Stimulated activated CD4-positive, alpha-beta T cell treated with anti-CD3 and anti-CD28 coated beads, Interleukin-1b, Interleukin-23, amount 100 ng/mL, for 4 hours (primary cell): ENCODE measurements around the gene TENM4.

ENCODE experiments used
- DNase-seq, 2 donors: peaks; one replicate each; pipeline ENCODE4 v3.0.0-alpha.2; 2020; ENCODE audit warnings: low read depth in 2 of 2

The TENM4 gene

DNA sequence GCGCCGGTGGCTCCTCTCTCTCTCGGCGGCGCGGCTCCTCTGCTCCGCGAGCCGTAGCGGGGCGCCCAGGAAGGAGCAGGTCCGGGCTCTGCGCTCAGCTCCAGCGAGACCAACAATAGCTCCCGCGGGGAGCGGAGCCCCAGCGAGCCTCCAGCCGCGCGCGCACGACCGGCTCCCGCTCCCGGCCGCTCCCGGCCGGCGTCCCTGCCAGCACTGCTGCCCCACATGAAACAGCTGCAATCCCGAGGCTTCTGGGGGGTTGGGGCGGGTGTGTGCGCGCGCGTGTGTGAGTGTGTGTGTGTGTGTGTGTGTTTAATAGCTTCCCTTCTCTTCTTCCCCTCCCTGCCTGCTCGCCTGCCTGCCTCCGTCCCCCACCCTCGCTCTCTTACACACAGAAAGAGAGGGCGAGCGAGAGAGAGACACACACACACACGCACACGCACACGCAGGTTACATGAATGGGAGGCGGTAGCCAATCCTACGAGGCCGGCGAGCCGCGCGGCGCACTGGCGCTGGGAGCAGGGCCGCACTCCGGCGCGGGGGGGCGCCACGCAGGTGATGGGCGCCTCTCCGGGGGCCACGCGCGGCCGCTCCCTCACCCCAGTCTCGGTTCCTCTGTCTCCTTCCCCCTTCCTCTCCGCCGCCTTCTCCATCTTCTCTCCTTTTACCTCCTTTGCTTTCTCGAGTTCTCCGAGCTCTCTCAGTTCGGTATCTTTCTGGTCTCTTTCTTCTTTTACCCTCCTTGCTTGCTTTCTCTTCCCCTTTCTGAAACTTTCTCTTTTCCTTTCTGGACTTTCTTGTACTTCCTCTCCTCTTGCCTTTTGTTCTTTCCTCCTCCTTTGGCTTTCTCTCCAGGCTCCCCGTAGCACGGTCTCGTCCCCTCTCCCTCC lies at the start of gene TENM4:
Gene TENM4, minus strand, starts transcription at position 460 of the 890 bp plus-strand sequence. CDS start 371,086 bp downstream, outside the sequence.
- no peak for DNase-seq

DNA sequence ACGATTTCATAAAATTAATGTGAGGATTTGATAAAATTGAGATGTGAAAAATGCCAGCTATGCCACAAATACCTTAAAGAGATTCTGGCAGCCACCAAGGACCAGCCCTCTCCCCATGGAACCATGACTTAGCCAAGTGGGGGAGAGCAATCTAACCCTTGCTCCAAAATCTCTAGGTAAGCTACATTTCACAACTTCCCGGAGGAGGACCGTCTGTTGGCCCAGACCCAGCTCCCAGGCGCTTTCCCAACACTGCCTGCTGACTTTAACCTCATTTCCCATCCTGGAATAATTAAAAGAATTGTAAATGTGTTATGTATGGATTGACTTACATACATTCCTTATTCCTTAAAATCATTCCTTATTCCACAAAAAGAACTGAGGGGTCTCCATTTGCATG lies 47.5 kb upstream of the TENM4 start:
- no peak for DNase-seq

DNA sequence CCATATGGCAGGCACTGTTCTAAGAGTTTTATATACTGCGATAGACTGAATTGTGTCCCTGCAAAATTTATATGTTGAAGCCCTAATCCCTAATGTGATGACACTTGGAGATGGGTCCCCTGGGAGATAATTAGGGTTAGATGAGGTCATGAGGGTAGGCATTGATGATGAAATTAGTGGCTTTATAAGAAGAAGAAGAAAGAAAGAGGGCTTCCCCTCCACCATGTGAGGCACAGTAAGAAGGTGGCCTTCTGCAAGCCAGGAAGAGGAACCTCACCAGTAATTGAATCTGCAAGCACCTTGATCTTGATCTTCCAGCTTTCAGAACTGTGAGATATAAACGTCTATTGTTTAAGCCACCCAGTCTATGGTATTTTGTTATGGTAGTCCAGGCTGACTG lies 46.6 kb upstream of the TENM4 start:
- no peak for DNase-seq

DNA sequence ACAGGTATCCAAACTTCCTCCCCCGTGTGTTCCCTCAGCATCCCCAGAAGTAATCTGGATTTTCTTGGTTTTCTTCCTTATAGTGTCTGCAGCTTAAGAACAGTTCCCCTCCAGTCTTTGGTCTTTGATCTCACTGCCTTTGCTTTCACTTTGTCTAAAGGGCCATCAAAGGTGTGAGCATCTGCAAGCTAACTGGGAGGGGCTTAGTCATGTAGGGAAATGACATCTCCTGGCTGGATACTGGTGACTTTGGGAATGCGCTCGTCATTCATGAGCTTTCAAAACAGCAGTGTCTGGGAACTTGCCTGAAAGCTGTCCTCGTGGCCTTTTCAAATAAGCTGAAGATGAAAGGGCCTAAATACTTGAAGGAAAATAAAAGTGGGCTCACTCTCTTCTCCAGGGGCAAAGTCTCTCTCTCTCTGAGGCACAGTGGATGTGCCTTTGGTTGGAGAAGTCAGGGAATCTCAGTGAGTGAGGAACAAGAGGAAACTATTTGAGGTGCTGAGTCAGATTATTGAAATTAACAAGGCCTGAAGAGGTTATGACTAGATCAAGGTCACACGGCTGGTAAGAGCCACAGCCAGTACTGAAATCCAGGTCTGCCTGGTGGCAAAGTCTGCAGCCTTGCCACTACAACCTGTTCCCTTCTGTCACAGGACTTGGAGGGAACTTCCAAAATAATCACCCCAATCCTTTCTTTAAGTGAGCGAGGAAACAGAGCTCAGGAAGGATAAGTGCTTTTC lies 45.6 kb upstream of the TENM4 start:
- DNase-seq: no peak

DNA sequence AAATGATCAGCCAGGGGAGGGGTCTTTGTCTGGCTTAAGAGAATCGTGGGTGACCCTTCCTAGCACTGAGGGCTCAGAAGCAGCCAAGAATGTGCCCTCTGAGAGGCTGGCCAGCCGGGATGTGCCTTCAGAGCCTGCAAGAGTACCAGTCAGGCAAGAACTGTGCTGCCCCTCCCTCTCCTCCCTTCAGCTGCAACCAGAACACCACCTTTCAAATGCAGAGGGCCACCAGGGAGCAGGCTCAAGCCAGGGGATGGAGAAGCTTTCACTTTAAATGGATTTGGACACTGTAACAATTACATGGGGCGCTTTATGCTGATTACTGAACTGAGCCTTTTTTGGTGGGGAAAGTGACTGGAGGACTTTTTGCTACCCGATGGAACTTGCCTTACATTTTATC lies 44.9 kb upstream of the TENM4 start:
- DNase-seq: no peak

DNA sequence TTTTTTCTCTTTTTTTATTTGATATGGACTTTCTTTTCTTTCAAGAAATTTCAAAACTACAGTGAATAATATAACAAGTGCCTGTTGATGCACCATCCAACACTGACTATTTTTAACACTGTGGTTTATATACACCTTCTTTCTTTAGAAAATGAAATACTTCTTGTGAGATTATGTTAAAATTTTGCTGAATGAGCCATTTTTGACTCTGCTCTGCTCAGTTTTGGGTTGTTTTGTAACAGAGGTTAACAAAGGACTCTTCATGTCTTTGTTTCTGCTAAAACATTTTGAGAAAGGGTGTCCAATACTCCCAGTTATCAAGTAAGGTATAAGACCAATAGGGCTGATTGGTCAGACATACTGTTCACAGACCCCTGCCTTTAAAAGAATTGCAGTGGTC lies 44.0 kb upstream of the TENM4 start:
- DNase-seq: no peak

DNA sequence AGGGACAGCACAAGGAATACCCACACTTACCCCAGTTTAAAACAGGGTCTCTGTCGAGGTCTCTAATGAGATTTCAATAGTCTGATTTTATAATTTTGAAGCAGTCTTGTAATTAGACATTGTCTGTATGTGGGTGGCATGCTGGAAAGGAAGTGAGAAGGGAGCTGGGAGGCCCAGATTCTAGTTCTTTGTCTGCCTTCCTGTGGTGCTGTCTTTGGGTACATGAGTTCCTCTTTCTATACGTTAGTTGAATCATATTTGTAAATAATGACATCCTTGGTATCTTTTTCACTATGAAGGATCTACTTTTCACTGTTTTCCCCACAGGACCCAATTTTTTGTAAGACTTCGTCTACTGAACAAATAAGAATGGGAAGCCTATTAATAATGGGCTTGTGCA lies 42.0 kb upstream of the TENM4 start:
- no peak for DNase-seq

DNA sequence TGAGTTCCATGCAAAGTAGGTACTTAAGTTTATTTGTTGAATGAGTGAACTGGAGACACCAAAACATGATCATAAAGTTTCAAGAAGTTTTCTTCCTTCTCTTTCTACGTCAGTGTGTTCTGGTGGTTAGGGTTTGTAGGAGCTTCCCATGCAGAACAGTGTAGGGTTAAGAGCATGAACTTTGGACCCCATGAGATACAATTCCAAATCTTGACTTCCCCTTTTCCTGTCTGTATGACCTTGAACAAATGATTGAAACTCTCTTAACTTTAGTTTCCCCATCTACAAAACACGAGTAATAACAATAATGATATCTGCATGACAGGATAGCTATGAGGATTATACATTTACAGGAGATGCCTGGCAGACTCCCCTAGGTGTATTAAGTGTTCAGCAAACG lies 41.0 kb upstream of the TENM4 start:
- DNase-seq: no peak

DNA sequence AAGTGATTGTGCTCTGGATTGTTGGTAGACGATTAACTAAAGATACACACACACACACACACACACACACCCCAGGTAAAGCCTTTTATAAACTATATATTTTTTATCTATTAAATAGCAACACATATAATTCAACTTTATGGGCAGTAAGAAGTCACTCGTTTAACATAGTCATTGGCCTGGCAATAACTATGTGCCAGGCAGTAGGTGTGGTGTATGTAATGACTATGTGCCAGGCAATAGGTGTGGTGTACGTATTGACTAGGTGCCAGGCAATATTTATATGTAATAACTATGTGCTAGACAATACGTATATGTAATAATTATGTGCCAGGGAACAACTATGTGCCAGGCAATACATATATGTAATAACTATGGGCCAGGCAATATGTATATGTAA lies 40.0 kb upstream of the TENM4 start:
- DNase-seq: no peak

DNA sequence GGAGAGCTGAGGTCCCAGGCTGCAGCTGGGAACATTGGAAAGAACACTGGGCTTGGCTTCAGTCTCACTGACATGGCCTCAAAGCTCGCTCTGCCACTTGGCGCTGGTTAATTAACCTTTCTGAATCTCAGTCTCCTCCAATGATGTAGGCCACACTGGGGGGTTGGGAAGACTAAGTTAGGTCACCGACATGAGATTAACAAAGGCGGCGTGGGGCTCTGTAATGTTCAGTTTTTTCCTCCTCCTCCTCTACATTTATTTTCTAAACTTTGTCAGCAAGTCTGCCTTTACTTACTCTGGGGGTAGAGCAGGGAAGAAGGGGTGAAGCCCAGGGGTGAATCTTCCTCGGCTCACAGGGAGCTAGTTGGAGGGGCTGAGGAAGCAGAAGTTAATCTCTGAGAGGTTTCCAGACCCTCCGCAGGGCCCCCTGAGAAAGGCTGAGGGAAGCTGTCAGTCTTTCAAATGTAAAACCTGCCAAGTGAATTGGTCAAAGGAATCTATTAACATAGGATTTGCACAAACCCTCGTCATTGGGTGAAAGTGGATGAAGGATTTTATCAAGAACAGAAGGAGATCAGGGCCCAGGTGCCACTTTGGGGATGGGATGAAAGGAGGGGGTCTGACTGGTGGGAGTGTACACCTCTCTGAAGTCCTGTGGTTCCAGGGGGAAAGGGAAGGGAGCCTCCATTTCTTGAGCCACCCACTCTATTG lies 32.1 kb upstream of the TENM4 start:
- no peak for DNase-seq

DNA sequence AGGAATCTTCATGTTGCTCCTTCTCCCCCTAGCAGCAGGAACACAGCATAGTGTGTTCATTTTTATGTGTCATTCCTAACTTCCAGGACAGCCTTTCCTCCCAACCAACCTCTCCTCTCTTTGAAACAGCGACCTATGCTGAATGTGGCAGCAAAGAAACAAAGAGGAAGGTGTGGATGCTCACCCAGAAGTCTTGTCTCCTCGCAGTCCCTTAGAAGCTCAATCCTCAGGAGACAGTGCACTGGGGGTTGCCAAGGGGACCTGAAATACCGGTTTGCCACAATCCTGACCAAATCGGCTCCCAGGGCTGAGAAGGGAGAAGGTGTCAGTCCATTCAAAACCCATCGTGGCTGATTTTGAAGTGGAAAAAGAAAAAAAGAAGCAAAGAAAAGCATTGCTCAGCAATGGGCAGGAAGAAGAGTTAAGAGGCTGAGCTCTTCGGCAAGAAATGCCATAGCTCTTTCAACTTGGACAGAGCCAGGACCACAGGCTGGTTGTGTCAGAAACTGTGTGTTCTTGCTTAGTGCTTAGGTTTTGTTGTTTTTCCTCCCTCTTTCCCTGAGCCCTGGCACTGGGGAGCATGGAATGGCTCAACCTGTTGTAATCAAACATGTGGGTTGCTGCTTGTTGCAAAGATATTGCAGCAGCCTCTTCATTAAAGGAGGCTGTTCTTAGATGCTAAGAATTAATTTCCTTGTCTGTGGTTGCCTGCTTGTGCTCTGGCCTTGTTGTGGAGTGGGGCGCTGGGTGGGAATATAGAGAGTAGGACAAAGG lies 30.4 kb upstream of the TENM4 start:
- no peak for DNase-seq

DNA sequence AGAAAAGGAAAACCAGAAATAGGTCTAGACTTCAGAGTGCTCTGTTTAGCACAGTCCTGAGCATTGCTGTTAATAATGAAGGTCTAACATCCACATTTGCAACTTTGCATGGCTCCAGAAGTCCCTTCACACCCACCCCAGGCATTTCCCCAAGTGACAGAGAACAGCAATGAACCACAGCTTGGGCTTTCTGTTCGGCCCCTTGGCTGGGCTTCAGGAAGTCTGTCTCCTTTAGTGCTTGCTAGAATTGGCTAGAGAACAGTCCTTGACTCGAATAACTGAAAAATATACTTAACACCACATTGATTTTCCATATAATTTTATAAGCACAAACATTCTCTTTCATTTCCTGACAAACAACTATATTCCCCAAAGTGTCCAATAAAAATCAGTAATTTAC lies 29.3 kb upstream of the TENM4 start:
- DNase-seq: no peak

DNA sequence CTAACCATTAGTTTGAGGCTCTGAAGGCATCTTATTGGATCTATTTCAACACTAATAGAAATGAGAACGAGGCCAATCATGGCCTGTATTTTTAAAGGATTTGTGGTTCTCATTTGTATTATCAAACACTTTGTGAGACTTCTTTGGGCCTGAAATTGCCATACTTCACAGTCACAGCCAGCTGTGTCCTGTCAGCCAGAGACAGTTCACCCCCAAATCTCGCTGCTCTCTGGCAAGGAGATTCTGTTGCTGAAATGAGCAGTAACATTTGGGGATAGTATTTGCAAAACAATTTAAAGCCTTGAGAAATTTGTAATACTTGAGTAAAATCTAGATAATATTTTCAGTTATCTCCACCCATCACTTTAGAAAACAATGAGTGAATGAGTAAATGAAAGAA lies 26.9 kb upstream of the TENM4 start:
- DNase-seq: no peak

DNA sequence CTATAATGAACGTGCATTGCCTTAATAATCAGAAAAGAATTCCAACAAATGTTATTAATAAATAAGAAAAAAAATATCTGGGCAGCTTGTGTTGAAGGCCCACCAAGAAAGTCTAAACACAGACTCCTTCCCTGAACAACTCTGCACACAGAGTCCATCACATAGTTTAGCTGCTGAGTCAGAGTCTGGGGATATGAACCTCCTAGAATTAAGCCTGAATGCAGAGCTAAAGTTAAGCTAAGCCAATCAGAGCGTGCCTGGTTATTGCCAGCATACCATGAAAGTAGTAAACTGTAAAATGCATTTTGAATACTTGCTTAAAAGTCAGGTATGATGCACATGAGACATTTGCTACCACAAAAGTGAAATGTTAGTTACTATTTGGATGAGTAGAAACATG lies 25.6 kb upstream of the TENM4 start:
- no peak for DNase-seq

DNA sequence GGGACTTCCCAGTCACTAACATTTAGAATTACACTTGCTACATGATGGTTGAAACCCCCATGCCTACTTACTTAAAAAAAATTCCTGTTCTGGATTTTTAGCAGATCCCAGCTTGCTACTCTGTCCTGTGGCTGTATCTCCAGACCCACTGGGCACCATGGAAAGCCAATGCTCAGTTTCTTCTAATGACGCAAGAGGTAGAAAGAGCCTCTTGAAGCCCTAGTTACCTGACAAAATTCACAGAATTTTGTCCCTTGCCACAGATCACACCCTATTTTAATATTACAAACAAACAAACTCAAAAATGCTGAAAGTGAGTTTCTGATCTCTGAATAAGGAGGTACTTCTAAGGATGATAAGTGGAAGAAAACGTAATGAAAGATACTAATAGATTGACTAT lies 24.3 kb upstream of the TENM4 start:
- DNase-seq: no peak

DNA sequence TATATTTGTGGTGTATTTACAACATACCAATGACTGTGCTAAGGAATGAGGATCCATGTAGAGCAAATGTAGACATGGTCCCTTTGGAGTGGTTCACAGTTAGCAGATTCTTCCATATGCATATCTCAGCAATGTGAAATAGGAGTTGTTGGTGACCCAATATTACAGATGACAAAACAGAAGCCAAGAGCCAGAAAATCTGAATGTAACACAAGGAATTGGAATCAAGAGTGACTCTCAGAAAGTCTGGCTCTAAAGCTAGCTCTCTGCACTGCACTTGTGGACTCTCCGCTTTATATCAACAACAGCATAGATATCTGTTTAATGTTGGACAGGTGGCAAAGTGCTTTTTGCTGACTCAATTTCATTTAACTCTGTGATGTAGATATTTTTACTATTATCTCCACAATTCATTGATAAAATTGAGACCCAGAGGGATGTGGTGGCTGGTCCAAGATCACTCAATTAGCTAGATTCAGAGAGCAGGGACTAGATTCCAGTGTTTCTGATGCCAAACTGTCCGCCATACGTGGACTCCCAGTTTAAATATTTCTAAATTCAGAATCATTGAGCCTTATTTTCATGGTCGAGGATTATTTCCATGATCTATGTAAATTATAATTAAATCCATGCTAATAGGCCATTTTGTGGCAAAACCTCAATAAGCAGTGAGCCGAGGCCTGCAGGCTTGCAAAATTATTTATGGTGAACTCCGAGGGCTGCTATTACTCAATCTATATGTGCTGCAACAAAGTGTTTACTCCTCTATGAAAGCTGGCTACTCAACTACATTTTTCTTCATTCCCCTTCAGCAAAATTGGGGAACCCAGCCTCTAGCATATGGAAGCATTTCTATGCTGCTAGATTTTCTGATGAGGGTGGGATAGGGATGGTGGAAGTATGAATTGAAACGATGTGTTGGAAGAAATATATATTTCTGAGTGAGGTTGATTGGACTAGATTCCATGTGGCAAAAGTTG lies 21.1 kb upstream of the TENM4 start:
- DNase-seq: no peak

DNA sequence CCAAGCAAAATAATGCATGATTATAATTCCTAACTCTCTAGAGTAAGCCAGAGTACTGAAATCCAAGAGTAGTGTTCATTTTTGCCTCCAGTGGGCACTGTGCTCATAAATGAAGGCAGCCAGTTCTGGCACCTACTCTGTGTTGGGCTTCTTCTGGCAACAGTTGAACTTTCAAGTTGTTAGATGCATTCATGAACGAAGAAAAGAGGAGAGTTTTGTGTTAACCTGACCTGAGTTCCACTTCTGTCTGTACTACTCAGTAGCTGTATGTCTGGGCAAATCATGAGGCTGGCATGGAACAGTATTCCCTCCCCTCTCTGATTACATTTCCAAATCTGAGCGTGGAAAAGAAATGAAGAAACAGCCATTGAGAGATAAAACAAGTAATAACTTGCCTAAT lies 20.3 kb upstream of the TENM4 start:
- DNase-seq: no peak

DNA sequence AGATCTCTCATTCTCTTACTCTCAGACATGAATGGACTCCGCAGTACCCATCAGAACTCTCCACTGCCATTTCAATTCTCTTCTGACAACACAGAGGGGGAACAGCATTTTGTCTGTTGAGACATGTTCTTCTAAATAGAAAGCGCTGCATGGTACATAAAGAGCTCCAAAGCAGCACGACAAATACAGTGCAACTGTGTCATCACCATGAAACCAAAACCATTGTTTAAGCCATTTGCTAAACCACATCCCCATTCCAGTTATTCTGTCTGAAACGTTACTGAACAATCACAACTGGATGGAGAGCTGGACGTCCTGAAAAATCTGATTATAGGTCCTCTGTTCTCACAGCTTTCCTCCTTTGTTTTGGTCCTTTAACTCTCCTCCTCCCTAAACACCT lies 17.9 kb upstream of the TENM4 start:
- no peak for DNase-seq

DNA sequence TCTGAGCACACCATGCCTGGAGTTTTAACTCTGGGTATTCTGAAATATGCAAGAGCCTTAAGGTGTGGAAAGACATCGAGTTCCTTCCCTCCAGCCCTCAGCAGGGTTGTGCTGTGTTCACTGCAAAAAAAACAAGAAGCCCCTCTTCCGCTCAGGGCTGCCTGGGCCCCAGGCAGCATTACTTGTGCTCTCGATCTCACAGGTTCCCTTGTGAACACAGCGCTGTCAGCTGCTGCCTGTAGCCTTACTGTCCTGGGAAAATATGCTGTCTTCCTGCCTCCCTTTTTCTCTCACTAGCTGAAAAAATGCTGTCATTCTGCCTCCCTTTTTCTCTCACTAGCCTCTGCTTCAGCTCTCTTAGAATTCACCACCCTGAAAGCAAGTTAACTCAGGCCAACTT lies 15.7 kb upstream of the TENM4 start:
- no peak for DNase-seq

DNA sequence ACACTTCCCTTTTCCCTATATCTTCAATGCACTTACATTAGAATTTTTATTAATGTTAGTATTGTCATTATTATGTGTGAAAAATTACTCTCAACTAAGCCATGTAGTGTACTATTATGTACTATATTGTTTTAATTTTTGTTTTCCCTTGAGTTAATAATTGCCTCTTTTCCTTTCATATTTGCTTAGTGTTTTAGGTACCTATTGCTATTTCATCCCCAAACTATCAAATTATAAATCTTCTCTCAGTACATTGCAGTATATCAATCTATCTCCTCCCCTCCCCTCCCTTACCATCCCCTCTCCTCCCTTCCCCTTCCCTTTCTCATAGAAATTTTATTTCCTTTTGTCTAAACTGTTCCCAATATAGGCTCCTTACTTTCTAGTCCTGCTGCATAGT lies 12.8 kb upstream of the TENM4 start:
- no peak for DNase-seq

DNA sequence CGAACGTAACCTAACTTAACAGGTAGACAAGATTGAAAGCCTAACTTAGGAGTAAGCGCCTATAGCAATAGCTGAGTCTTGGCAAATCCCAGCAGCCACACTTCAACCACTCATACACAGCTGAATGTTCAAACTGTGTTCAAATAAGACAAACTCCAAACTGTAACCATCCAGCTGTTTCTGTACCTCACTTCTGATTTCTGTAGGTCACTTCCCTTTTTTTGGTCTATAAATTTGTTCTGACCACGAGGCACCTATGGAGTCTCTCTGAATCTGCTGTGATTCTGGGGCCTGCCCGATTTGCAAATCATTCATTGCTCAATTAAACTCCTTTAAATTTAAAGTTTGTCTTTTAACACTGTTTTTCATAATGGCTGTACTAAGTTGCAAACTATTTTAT lies 8.2 kb upstream of the TENM4 start:
- no peak for DNase-seq
